MV-4-11 (cell line): ENCODE data around the gene SOBP.
A peak's percentile ranks its signal among the peaks of the same experiment; 100 is the strongest.

Source experiments
- DNase-seq: peaks from one replicate; lab custom pipeline; 2025; lab: John Stamatoyannopoulos, UW

The SOBP gene

DNA sequence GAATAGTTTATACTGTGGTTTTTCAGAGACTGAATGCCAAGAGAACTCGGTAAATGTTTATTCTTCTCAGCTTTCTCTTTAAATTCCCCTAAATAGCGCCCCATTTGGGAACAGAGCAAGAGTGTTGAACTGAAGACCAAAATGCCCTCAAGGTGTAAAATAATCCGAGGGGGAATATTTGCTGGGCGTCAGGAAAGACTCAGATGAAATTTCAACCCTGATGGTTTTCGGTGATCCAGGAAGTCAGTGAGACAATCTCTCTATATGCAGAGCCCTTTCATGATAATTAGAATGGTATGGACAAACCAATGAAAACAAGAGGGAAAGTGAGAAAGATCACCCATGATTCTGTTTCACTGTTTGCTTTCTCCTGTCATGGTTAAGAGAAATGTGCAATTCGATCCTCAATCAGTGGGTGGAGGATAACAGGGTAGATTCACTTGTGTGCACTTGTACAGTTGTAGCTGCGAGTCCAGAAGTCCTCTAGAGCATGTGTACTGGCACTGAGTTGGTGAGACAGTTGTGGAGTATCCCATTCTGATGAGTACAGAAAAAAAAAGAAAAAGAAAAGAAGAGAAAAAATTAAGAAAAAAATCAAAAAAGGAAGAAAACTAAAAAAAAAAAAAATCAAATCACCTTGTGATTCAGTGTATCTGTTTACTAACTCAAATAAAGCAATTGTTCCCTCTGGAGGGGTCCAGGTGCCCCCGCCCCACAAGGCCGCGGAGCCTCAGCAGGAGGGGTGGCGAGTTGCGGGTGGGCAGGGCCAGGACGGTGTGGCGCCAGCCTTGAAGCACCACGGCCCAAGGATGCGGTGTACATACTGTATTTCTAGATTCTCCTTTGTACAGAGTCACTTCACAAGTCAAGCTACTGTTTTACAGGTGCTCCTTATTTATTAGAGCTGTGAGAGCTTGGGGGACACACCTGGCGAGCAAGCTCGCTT, 169.3 kb downstream of the SOBP start:
- no peak for DNase-seq

DNA sequence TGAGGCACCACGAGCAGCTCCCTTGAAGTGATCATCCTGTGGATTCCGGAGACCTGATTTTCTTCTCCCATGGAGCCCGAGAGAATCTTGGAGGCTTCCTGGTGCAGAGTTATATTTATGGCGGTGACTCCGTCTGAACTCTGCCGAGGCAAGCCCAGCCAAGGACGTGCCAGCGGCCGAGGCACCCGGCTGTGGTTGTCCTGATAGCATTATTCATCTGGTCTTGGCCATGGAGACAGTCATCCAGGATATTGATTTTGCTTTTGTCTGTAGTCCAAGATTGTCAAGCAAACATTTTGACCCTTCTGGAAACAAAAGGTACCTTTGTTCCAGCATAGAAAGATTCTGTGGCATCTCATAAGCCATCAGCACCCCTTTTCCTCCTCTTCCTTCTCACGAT, 170.9 kb downstream of the SOBP start:
- no peak for DNase-seq

GRCh38 chr6:107661291-107661690, 171.4 kb downstream of the SOBP start:
- DNase-seq: no peak

GRCh38 chr6:107662333-107662732, 172.4 kb downstream of the SOBP start:
- DNase-seq: no peak

- DNase-seq: no peak
Measured at GRCh38 chr6:107663308-107663707, 173.4 kb downstream of the SOBP start.

DNA sequence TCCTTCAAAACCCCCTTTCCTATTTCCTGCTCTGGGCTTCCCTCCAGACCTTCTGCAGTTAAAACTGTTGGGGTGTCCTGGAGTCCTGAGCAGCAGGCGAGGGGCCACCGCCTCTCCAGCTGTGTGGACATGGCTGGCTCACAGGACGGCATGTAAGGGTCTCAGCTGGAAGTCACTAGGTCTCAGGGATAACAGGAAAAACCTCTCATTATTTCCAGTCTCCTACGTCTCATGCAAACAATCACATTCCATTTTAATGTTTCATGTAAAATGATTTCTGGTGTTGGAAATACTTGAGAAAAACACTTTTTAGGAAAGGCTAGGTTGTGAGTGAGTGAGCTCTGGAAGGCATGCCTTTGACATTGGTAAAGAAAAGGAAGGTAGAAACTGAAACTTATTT, 175.5 kb downstream of the SOBP start:
- no peak for DNase-seq

- DNase-seq: peak; percentile 48
Measured at GRCh38 chr6:107666084-107666980, 176.4 kb downstream of the SOBP start.

DNA sequence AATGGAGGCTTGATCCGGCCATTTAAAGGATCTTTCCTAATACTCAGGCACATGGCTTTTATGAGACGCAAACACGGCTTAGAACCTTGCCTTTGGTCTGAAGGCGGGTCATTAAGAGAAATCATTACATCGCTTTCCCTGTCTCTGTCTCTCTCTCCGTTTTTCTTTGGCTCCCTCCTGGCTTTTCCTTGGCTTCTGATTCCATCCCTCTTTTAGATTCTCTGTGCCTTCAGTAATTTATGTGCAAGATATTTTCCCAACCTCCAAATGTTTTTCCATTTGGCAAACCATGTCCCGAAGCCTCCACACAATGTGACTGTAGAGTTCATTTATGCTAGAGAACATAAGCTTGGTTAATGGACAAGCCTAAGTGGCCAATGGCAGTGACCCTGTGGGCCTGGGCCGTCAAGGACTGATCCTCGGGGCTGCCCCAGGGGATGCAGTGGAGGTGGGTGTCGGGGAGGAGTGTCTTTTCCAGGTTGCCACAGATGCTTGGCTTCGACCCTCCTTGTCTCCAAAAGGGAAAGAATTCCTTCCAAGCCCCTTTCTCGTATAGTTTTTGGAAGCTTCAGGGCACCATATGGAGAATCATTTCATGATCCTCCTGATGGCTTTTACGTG, 177.2 kb downstream of the SOBP start:
- no peak for DNase-seq

DNA sequence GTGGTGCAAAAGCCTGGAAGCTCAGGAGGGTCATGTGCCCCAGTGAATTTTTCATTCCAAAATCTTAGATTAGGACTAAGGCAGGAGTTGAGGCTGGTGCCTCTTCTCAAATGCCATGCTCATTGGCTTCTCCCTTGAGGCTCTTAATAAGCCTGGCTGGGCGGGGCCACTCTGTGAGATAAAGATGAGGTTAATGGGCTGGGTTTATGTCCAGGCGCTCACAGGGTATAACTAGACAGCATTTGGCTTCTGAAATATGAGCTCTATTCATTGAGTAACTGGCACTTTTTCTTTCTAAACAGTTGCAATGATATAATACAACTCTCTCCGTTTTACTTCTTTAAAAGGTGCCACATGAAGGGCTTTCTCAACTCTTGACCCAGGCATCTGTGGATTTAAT, 177.9 kb downstream of the SOBP start:
- DNase-seq: peak; percentile 42

DNA sequence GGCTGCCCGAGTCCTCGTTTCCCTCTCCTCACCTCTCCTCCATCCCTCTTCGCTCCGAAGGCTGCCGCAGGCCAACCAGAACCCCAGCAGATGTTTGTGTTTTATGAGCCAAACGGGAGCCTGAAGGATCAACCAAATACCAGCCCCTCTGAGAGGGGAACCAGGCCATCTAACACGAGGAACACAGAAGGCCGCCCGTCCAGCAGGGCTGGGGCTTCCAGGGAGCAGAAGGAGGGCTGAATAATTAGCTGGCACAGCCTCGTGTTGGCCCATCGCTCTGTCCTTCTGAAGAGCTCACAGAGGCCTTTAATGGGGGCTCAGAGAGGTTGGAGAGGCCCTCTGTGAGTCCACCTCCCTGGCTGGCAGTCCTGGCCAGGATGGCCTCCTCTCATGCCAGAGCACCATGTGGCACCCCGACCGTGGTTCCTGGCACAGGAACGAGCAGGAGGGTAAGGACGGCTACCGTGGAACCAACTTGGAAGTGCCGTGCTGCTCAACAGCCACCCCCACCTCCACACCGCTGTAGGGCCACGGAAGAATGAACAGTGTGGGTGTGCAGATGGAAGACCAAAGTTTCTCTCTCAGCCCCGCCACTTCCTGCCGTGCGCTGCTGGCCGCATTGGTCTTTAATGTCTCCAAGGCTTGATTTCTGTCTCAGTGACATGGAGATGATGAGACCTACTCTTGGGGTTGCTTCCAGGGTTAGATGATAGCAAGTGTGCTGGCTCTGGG, 179.0 kb downstream of the SOBP start:
- no peak for DNase-seq

GRCh38 chr6:107670792-107671199, 180.9 kb downstream of the SOBP start:
- peak; percentile 96 for DNase-seq

DNA sequence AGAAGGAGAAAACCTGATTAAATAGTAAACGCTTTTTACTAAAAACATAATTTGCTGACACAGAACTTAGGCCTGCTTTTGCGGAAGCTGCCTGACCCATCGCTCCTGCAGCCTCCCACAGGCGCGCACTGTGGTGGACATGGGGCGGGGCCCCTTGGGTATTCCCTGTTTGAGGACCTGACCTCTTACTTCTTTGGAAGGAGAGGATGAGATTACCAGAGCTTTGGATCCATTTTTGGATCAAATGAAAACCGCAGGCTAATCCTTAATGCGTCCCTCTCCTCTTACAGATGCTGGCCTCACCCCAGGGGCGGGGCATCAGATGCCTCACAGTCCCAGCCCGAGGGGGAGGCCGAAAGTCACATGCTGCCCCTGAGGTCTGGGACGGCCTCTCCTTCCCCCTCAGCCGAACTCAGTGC, 183.2 kb downstream of the SOBP start:
- DNase-seq: peak; percentile 8

- DNase-seq: peak; percentile 74
Measured at GRCh38 chr6:107674995-107675738, 185.2 kb downstream of the SOBP start.

- no peak for DNase-seq
Measured at GRCh38 chr6:107676042-107676441, 186.1 kb downstream of the SOBP start.

DNA sequence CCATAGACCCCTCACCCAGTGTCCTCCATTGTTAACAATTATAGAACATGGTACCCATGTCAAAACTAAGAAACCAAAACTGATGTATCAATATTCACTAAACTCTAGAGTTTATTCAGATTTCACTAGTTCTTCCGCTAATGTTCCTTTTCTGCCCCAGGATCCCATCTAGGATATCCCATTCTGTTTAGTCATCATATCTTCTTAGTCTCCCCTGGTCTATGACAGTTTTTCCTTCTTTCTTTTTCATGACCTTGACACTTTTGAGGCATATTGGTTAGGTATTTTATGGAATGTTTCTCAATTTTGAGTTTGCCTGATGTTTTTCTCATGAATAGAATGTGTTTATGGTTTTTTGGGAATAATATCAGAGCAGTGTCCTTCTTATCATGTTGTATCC, 187.5 kb downstream of the SOBP start:
- no peak for DNase-seq

GRCh38 chr6:107679457-107679856, 189.5 kb downstream of the SOBP start:
- no peak for DNase-seq

DNA sequence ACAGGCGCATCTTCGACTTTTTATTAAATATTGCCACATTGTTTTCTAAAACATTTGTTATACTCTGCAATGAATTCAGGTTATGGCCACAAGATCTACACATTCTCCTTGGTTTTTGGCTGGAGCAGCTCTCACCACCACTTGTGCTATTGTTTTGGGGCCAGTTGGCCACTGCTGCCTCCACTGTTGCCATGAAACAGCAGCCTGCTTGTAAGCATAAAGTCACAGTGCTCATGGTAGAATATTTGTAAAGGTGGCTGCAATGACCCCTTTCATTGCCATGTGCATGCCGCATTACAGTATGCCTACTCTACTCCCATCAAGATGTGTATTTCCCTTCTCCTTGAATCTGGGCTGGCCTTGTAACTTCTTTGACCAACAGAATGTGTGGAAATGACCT, 192.8 kb downstream of the SOBP start:
- DNase-seq: no peak

GRCh38 chr6:107683183-107683582, 193.3 kb downstream of the SOBP start:
- DNase-seq: no peak

GRCh38 chr6:107684996-107685395, 195.1 kb downstream of the SOBP start:
- peak; percentile 29 for DNase-seq

DNA sequence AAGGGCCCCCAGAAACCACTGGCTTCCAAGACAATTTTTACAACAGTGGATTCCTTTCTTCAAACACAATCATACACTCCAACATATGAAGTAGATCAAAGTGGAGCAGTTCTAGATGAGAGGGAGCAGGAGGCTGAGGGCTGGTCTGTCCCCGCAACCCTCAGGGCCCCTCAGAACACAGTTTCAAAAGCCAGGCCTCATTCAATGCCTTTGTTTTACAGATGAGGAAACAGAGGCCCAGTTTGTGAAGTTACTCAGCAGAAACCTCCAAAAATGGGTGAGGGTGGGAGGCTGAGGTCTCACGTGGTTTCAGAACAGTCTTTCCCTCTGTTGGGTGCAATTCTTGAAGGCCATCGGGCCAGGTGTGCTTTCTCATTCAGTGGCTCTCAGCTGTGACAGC, 199.3 kb downstream of the SOBP start:
- DNase-seq: no peak
